Duodenal mucosa (tissue), 2 donors: ENCODE data around the gene PLCB1.

Source experiments
- H3K27ac ChIP-seq: one replicate; pipeline ENCODE4 v1.7.0; 2013; ENCODE audit warnings: low read depth, low read length
- H3K27me3 ChIP-seq, 2 donors: one replicate each; pipeline ENCODE4 v1.7.0; 2013; ENCODE audit warnings: low read length in 2 of 2, control low read depth in 1 of 2; ENCODE audit not compliant: insufficient read depth in 2 of 2, control insufficient read depth in 1 of 2
- H3K36me3 ChIP-seq, 2 donors: one replicate each; pipeline ENCODE4 v1.7.0; 2013; ENCODE audit warnings: low read length in 2 of 2, control low read depth in 1 of 2; ENCODE audit not compliant: insufficient read depth in 2 of 2, control insufficient read depth in 1 of 2
- H3K4me1 ChIP-seq, 2 donors: one replicate each; pipeline ENCODE4 v1.7.0; 2013; ENCODE audit warnings: low read length in 2 of 2, control low read depth in 1 of 2; ENCODE audit not compliant: insufficient read depth in 2 of 2, control insufficient read depth in 1 of 2
- H3K4me3 ChIP-seq, 2 donors: one replicate each; pipeline ENCODE4 v1.7.0; 2013; ENCODE audit warnings: low read length in 2 of 2, low read depth in 1 of 2
- H3K9ac ChIP-seq, 2 donors: one replicate each; pipeline ENCODE4 v1.7.0; 2013; ENCODE audit warnings: low read length in 2 of 2, low read depth in 1 of 2
- H3K9me3 ChIP-seq, 2 donors: one replicate each; pipeline ENCODE4 v1.7.0; 2013; ENCODE audit warnings: low read length in 2 of 2, control low read depth in 1 of 2; ENCODE audit not compliant: control insufficient read depth in 1 of 2

Gene PLCB1

DNA sequence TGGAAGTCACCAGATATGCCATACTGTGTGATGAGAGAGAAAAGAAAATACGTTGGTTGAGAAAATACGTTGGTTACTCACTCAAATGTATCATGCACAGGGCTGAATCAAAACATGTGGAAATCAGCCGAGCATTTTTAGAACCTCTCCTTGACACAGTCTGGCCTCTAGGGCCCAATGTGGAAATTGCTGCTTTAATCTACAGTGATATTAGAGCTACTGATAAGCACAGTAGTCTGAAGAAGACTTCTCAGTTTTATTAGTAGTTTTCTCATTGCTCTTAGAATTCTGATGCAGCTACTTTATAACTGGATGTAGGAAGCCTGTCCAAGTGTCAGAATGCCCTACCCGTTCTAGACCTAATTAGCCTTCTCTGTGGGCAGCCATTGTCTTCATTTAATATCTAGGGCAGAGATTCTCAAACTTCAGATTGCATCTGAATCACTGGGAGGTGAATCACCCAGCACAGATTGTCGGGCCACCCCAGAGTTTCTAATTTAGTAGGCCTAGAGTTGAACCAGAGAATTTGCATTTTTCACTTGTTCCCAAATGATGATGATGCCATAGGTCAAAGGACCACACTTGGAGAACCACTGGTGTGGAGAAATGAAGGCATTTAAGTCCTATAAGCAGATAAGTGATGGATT, 229.1 kb downstream of the PLCB1 start:
- Histone ChIP-seq H3K27me3 (no peaks in the 10 kb centered on the region), H3K27ac (no peak overlapping the region), H3K36me3 (no peaks in the 10 kb centered on the region), H3K4me1 (peaks cover 11 to 42% of the 10 kb centered on the region in 2 donors), H3K9ac (no peak overlapping the region), H3K4me3 (no peak overlapping the region), H3K9me3 (no peaks in the 10 kb centered on the region)

GRCh38 chr20:8361779-8362178, 229.7 kb downstream of the PLCB1 start:
- Histone ChIP-seq H3K4me1 (peaks cover 11 to 47% of the 10 kb centered on the region in 2 donors), H3K27ac (no peak overlapping the region), H3K27me3 (no peaks in the 10 kb centered on the region), H3K36me3 (no peaks in the 10 kb centered on the region), H3K9me3 (no peaks in the 10 kb centered on the region), H3K9ac (no peak overlapping the region), H3K4me3 (no peak overlapping the region)

DNA sequence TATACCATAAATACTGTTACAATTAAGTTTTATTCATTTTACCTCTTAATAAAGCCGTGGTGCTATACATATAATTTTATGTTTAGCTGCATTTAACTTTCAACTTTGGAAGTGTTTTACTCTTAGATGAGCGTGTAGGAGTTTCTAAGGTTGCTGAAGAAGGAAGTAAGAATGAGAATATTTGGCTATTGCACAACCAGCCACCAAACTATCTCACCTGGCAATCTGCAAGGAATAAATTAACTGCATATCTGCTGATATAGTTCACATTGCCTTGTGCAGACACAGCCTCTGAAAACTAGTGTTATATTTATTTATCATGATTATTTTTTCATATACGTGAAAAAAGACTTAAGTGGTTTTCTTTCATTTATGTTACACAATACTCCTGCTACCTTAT, 230.4 kb downstream of the PLCB1 start:
- Histone ChIP-seq H3K4me1 (peaks cover 11 to 47% of the 10 kb centered on the region in 2 donors), H3K9ac (no peak overlapping the region), H3K27me3 (no peaks in the 10 kb centered on the region), H3K9me3 (no peaks in the 10 kb centered on the region), H3K4me3 (no peak overlapping the region), H3K27ac (no peak overlapping the region), H3K36me3 (no peaks in the 10 kb centered on the region)

- H3K4me1 ChIP-seq: peaks cover 11 to 47% of the 10 kb centered on the region in 2 donors
- H3K36me3 ChIP-seq: no peaks in the 10 kb centered on the region
- no peak overlapping the region for H3K9ac ChIP-seq
- H3K4me3 ChIP-seq: no peak overlapping the region
- H3K27me3 ChIP-seq: no peaks in the 10 kb centered on the region
- H3K27ac ChIP-seq: no peak overlapping the region
- no peaks in the 10 kb centered on the region for H3K9me3 ChIP-seq
Measured at GRCh38 chr20:8363970-8364733, 232.1 kb downstream of the PLCB1 start.

GRCh38 chr20:8364734-8365078, 232.6 kb downstream of the PLCB1 start:
- Histone ChIP-seq H3K9me3 (no peaks in the 10 kb centered on the region), H3K27ac (no peak overlapping the region), H3K36me3 (no peaks in the 10 kb centered on the region), H3K27me3 (no peaks in the 10 kb centered on the region), H3K9ac (no peak overlapping the region), H3K4me1 (peaks cover 11 to 47% of the 10 kb centered on the region in 2 donors), H3K4me3 (no peak overlapping the region)

DNA sequence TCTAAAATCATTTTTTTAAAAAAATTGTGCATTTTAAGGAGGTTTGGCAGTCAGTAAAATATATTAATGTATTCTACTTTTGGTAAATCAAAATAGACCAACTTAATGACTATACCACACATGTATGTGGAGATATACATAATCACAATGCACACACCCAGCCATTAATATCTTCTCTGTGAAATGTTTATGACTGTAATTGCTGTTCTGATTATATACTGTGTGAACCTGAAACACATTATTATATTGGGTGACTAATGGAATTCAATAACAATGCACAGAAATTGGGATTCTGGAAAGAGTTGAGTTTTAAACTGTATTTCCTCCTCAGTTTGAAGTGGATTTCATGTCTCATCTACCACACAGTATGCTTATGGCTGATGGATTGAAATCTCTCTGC, 233.6 kb downstream of the PLCB1 start:
- Histone ChIP-seq H3K9ac (no peak overlapping the region), H3K36me3 (no peaks in the 10 kb centered on the region), H3K9me3 (no peaks in the 10 kb centered on the region), H3K4me3 (no peak overlapping the region), H3K27me3 (no peaks in the 10 kb centered on the region), H3K27ac (no peak overlapping the region), H3K4me1 (peaks cover 15 to 55% of the 10 kb centered on the region in 2 donors)

- no peak overlapping the region for H3K9ac ChIP-seq
- H3K4me3 ChIP-seq: no peak overlapping the region
- H3K9me3 ChIP-seq: no peaks in the 10 kb centered on the region
- H3K36me3 ChIP-seq: no peaks in the 10 kb centered on the region
- no peak overlapping the region for H3K27ac ChIP-seq
- no peaks in the 10 kb centered on the region for H3K27me3 ChIP-seq
- H3K4me1 ChIP-seq: peaks cover 22 to 56% of the 10 kb centered on the region in 2 donors
Measured at GRCh38 chr20:8366303-8366923, 234.3 kb downstream of the PLCB1 start.

- Histone ChIP-seq H3K9ac (no peak overlapping the region), H3K27me3 (no peaks in the 10 kb centered on the region), H3K9me3 (no peaks in the 10 kb centered on the region), H3K27ac (no peak overlapping the region), H3K36me3 (no peaks in the 10 kb centered on the region), H3K4me3 (no peak overlapping the region), H3K4me1 (peaks cover 28 to 57% of the 10 kb centered on the region in 2 donors)
Measured at GRCh38 chr20:8367689-8368088, 235.6 kb downstream of the PLCB1 start.

DNA sequence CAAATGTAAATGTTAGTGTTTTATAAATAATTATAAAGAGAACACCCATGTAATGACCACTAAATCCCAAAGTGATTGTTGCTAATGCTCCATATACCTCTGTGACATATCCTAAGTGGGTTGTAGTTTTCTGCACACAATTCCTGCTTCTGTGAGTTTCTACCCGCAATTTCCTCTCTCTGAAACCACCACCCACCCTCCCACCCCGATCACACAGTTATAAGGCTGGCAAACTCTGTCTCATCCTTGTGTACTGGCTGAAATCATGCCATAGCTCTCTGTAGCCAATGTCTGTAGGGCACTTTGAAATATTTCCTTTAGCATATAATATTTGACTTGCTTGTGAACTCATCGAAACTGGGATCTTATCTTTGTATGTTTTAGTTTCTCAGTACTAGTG, 236.6 kb downstream of the PLCB1 start:
- Histone ChIP-seq H3K36me3 (no peaks in the 10 kb centered on the region), H3K4me1 (peaks cover 31 to 57% of the 10 kb centered on the region in 2 donors), H3K9ac (no peak overlapping the region), H3K9me3 (no peaks in the 10 kb centered on the region), H3K27me3 (no peaks in the 10 kb centered on the region), H3K4me3 (no peak overlapping the region), H3K27ac (no peak overlapping the region)

DNA sequence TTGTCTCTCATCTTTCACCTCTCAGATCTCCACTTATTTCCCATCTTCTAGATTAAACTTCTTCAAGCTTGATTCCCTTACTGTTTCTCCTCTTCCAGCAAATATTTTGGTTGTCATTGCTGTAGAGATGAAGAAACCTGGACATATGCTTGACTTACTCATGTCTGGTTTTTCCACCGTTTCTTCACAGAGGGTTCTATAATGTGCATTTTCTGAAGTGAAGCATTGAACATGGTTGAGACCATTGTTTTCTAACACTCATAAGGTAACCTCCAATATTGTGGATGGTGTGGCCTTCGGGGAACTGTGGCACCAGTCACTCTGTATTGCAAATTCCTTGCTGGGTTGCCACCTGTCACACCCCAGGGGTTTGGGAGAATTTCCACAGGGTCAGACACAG, 237.2 kb downstream of the PLCB1 start:
- no peak overlapping the region for H3K4me3 ChIP-seq
- H3K36me3 ChIP-seq: no peaks in the 10 kb centered on the region
- peaks cover 27 to 52% of the 10 kb centered on the region in 2 donors for H3K4me1 ChIP-seq
- no peak overlapping the region for H3K27ac ChIP-seq
- H3K9ac ChIP-seq: no peak overlapping the region
- H3K9me3 ChIP-seq: no peaks in the 10 kb centered on the region
- H3K27me3 ChIP-seq: no peaks in the 10 kb centered on the region
